GM12891 (cell line): Measurements from ENCODE around the gene CDK11A.
"Not testable (repeated sequence)": the region's sequence is repeated elsewhere in the genome, so short reads cannot be mapped to it uniquely, and the experiment has no call there.

Source experiments
- POLR2A ChIP-seq: IDR thresholded peaks from 2 replicates; pipeline ENCODE4 v1.6.1; 2011; ENCODE audit warnings: low read depth, low read length, control low read depth
- POLR2AphosphoS5 ChIP-seq: IDR thresholded peaks from 2 replicates; pipeline ENCODE4 v1.6.1; 2011; ENCODE audit warnings: low read depth, low read length, control low read depth
- SPI1 ChIP-seq: IDR thresholded peaks from 2 replicates; pipeline ENCODE4 v1.6.1; 2011; ENCODE audit warnings: low read depth, low read length, control low read depth
- TAF1 ChIP-seq: IDR thresholded peaks from 2 replicates; pipeline ENCODE4 v1.6.1; 2011; ENCODE audit warnings: low read depth, low read length, control low read depth

DNA sequence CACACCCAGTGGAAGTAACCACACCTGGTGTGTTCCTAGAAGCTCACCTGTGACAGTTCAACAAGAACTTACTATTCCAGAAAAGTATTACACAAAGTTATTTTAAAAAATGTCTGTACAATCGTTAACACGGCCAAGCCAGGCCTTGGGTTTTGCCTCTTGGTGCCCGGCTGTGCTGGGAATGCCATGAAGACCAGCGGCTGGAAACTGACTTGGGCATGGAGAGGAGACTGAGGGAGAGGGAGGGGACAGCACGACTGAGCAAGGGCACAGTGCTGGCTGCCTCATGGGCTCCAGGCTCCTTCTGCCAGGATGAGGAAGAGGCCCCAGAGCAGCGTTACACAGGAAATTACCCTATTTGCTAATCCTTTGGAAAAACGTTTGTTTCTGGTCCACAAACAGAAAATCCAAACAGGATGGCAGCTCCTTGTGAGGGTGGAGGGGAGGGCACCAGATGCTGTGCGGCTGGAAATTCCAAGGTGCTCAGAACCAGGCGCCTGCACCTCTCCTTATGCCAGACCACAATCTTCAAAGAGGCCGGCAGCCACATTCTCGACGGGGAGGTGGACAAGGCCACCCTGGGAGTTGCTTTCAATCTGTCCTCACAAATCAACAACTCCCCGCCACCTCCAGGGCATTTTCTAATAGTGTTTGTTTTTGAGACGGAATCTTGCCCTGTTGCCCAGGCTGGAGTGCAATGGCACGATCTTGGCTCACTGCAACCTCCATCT lies 61.2 kb downstream of the CDK11A start:
- TF ChIP-seq POLR2AphosphoS5, TAF1, POLR2A, SPI1: not testable (repeated sequence)
